ENCODE data around the gene C14orf132.

The C14orf132 gene

GRCh38 chr14:96059519-96060135 lies 20.5 kb downstream of the C14orf132 start:
- H3F3A ChIP-seq (ENCODE audit: low read depth), result no peaks in the 10 kb centered on the region
- TF ChIP-seq CTCF (conservative IDR thresholded peaks at IDR 0.05; ENCODE audit: low read length) (no peak), EZH2phosphoT487 (IDR thresholded peaks at IDR 0.05; ENCODE audit: borderline replicate concordance) (no peak)
- H3K36me3 ChIP-seq (ENCODE audit: insufficient read depth, low read length), result no peaks in the 10 kb centered on the region
- H3K4me2 ChIP-seq (ENCODE audit: low read depth, low read length, poor library complexity, severe bottlenecking), result no peak overlapping the region
- no peaks in the 10 kb centered on the region for H3K4me1 ChIP-seq (ENCODE audit: insufficient read depth, low read length, poor library complexity, severe bottlenecking)
- no peaks in the 10 kb centered on the region for H3K9me3 ChIP-seq (ENCODE audit: insufficient read depth, low read depth, low read length)
- no peak overlapping the region for H3K4me3 ChIP-seq (ENCODE audit: low read length, poor library complexity, severe bottlenecking)
- no peak overlapping the region for H2AFZ ChIP-seq (ENCODE audit: low read length)
- no peaks in the 10 kb centered on the region for H3K79me2 ChIP-seq (ENCODE audit: insufficient read depth, low read length)
- H3K9ac ChIP-seq (ENCODE audit: low read depth, low read length, poor library complexity, severe bottlenecking), result no peak overlapping the region
- H4K20me1 ChIP-seq (ENCODE audit: insufficient read depth, low read length, poor library complexity, severe bottlenecking), result no peaks in the 10 kb centered on the region
- no peaks in the 10 kb centered on the region for H3K27me3 ChIP-seq (ENCODE audit: insufficient read depth, low read length, poor library complexity, severe bottlenecking)
- H3K9me2 ChIP-seq (replicated peaks; ENCODE audit: low read depth, low read length), result no peaks in the 10 kb centered on the region

GRCh38 chr14:96060186-96060933 lies 21.2 kb downstream of the C14orf132 start:
- Histone ChIP-seq H3K4me1 (ENCODE audit: insufficient read depth, low read length, poor library complexity, severe bottlenecking) (no peaks in the 10 kb centered on the region), H3K9ac (ENCODE audit: low read depth, low read length, poor library complexity, severe bottlenecking) (no peak overlapping the region), H3K79me2 (ENCODE audit: insufficient read depth, low read length) (no peaks in the 10 kb centered on the region), H3K27me3 (ENCODE audit: insufficient read depth, low read length, poor library complexity, severe bottlenecking) (no peaks in the 10 kb centered on the region), H2AFZ (ENCODE audit: low read length) (no peak overlapping the region), H3K9me3 (ENCODE audit: insufficient read depth, low read depth, low read length) (no peaks in the 10 kb centered on the region), H3K36me3 (ENCODE audit: insufficient read depth, low read length) (no peaks in the 10 kb centered on the region), H3K4me3 (ENCODE audit: low read length, poor library complexity, severe bottlenecking) (no peak overlapping the region), H3K9me2 (replicated peaks; ENCODE audit: low read depth, low read length) (no peaks in the 10 kb centered on the region), H3K4me2 (ENCODE audit: low read depth, low read length, poor library complexity, severe bottlenecking) (no peak overlapping the region), H3F3A (ENCODE audit: low read depth) (no peaks in the 10 kb centered on the region), H4K20me1 (ENCODE audit: insufficient read depth, low read length, poor library complexity, severe bottlenecking) (no peaks in the 10 kb centered on the region)
- no peak for TF ChIP-seq EZH2phosphoT487 (IDR thresholded peaks at IDR 0.05; ENCODE audit: borderline replicate concordance)
- no peak for TF ChIP-seq CTCF (conservative IDR thresholded peaks at IDR 0.05; ENCODE audit: low read length)

GRCh38 chr14:96062010-96062409 lies 22.8 kb downstream of the C14orf132 start:
- no peaks in the 10 kb centered on the region for H3K27me3 ChIP-seq (ENCODE audit: insufficient read depth, low read length, poor library complexity, severe bottlenecking)
- no peaks in the 10 kb centered on the region for H3K36me3 ChIP-seq (ENCODE audit: insufficient read depth, low read length)
- H2AFZ ChIP-seq (ENCODE audit: low read length), result no peak overlapping the region
- no peak overlapping the region for H3K9ac ChIP-seq (ENCODE audit: low read depth, low read length, poor library complexity, severe bottlenecking)
- H3K4me1 ChIP-seq (ENCODE audit: insufficient read depth, low read length, poor library complexity, severe bottlenecking), result no peaks in the 10 kb centered on the region
- H4K20me1 ChIP-seq (ENCODE audit: insufficient read depth, low read length, poor library complexity, severe bottlenecking), result no peaks in the 10 kb centered on the region
- H3K4me3 ChIP-seq (ENCODE audit: low read length, poor library complexity, severe bottlenecking), result no peak overlapping the region
- no peak for TF ChIP-seq CTCF (conservative IDR thresholded peaks at IDR 0.05; ENCODE audit: low read length)
- no peak for TF ChIP-seq EZH2phosphoT487 (IDR thresholded peaks at IDR 0.05; ENCODE audit: borderline replicate concordance)
- no peaks in the 10 kb centered on the region for H3F3A ChIP-seq (ENCODE audit: low read depth)
- H3K79me2 ChIP-seq (ENCODE audit: insufficient read depth, low read length), result no peaks in the 10 kb centered on the region
- no peaks in the 10 kb centered on the region for H3K9me2 ChIP-seq (replicated peaks; ENCODE audit: low read depth, low read length)
- H3K9me3 ChIP-seq (ENCODE audit: insufficient read depth, low read depth, low read length), result no peaks in the 10 kb centered on the region
- H3K4me2 ChIP-seq (ENCODE audit: low read depth, low read length, poor library complexity, severe bottlenecking), result no peak overlapping the region
